ENCODE results near the gene PKIG. TPM values are rescaled to one million over a fixed set of nuclear protein-coding genes. Genes with fewer than 3 reads are reported as not detected.

PKIG gene
- polyA plus RNA-seq, 1 donor from 2014 or later, result 174 TPM

- Histone ChIP-seq H3K27me3 (ENCODE audit: insufficient read depth, low read depth, low read length) (no peaks in the 10 kb centered on the region), H3F3A (ENCODE audit: insufficient read depth, low read length, poor library complexity, severe bottlenecking) (no peaks in the 10 kb centered on the region), H2AFZ (ENCODE audit: low read depth, low read length) (no peak overlapping the region), H3K36me3 (ENCODE audit: insufficient read depth, low read length) (peaks cover 4% of the 10 kb centered on the region), H3K4me3 (ENCODE audit: low read length) (no peak overlapping the region), H3K9ac (ENCODE audit: low read length) (no peak overlapping the region), H3K79me2 (replicated peaks; ENCODE audit: insufficient read depth, low read length) (no peaks in the 10 kb centered on the region), H3K4me2 (ENCODE audit: low read length) (no peak overlapping the region), H3K9me2 (ENCODE audit: insufficient read depth, low read length) (no peaks in the 10 kb centered on the region), H4K20me1 (ENCODE audit: insufficient read depth) (no peaks in the 10 kb centered on the region), H3K27ac (ENCODE audit: low read length) (no peak overlapping the region), H3K9me3 (ENCODE audit: low read length) (no peaks in the 10 kb centered on the region)
- TF ChIP-seq EZH2 (IDR thresholded peaks at IDR 0.05; ENCODE audit: borderline replicate concordance, insufficient read depth, low read length, poor library complexity, severe bottlenecking), result no peak
- no peak for TF ChIP-seq CTCF (IDR thresholded peaks at IDR 0.05; ENCODE audit: poor library complexity, severe bottlenecking)
- no peak for TF ChIP-seq EP300 (conservative IDR thresholded peaks at IDR 0.05; ENCODE audit: poor library complexity, severe bottlenecking)
- no peak for TF ChIP-seq TAF1 (IDR thresholded peaks at IDR 0.05; ENCODE audit: low read depth)
- TF ChIP-seq SMC3 (conservative IDR thresholded peaks at IDR 0.05; ENCODE audit: poor library complexity), result no peak
- TF ChIP-seq RAD21 (conservative IDR thresholded peaks at IDR 0.05), result no peak
- TF ChIP-seq, protein P1, sequence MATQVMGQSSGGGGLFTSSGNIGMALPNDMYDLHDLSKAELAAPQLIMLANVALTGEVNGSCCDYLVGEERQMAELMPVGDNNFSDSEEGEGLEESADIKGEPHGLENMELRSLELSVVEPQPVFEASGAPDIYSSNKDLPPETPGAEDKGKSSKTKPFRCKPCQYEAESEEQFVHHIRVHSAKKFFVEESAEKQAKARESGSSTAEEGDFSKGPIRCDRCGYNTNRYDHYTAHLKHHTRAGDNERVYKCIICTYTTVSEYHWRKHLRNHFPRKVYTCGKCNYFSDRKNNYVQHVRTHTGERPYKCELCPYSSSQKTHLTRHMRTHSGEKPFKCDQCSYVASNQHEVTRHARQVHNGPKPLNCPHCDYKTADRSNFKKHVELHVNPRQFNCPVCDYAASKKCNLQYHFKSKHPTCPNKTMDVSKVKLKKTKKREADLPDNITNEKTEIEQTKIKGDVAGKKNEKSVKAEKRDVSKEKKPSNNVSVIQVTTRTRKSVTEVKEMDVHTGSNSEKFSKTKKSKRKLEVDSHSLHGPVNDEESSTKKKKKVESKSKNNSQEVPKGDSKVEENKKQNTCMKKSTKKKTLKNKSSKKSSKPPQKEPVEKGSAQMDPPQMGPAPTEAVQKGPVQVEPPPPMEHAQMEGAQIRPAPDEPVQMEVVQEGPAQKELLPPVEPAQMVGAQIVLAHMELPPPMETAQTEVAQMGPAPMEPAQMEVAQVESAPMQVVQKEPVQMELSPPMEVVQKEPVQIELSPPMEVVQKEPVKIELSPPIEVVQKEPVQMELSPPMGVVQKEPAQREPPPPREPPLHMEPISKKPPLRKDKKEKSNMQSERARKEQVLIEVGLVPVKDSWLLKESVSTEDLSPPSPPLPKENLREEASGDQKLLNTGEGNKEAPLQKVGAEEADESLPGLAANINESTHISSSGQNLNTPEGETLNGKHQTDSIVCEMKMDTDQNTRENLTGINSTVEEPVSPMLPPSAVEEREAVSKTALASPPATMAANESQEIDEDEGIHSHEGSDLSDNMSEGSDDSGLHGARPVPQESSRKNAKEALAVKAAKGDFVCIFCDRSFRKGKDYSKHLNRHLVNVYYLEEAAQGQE (IDR thresholded peaks at IDR 0.05; ENCODE audit: borderline replicate concordance), result no peak
- no peak for TF ChIP-seq POLR2AphosphoS5 (IDR thresholded peaks at IDR 0.05)
- no peak for TF ChIP-seq MXI1 (conservative IDR thresholded peaks at IDR 0.05; ENCODE audit: poor library complexity, severe bottlenecking)
These were observed 41.8 kb downstream of the PKIG start for GRCh38 chr20:44624152-44624551.

- Histone ChIP-seq H3F3A (ENCODE audit: insufficient read depth, low read length, poor library complexity, severe bottlenecking) (no peaks in the 10 kb centered on the region), H3K4me3 (ENCODE audit: low read length) (no peak overlapping the region), H3K9me2 (ENCODE audit: insufficient read depth, low read length) (no peaks in the 10 kb centered on the region), H3K36me3 (ENCODE audit: insufficient read depth, low read length) (no peaks in the 10 kb centered on the region), H3K79me2 (replicated peaks; ENCODE audit: insufficient read depth, low read length) (no peaks in the 10 kb centered on the region), H3K9me3 (ENCODE audit: low read length) (no peaks in the 10 kb centered on the region), H3K27me3 (ENCODE audit: insufficient read depth, low read depth, low read length) (no peaks in the 10 kb centered on the region), H4K20me1 (ENCODE audit: insufficient read depth) (no peaks in the 10 kb centered on the region), H3K27ac (ENCODE audit: low read length) (no peak overlapping the region), H3K9ac (ENCODE audit: low read length) (no peak overlapping the region), H2AFZ (ENCODE audit: low read depth, low read length) (no peak overlapping the region), H3K4me2 (ENCODE audit: low read length) (no peak overlapping the region)
- TF ChIP-seq EP300 (conservative IDR thresholded peaks at IDR 0.05; ENCODE audit: poor library complexity, severe bottlenecking) (no peak), EZH2 (IDR thresholded peaks at IDR 0.05; ENCODE audit: borderline replicate concordance, insufficient read depth, low read length, poor library complexity, severe bottlenecking) (no peak), TAF1 (IDR thresholded peaks at IDR 0.05; ENCODE audit: low read depth) (no peak), RAD21 (conservative IDR thresholded peaks at IDR 0.05) (no peak), POLR2AphosphoS5 (IDR thresholded peaks at IDR 0.05) (no peak), CTCF (IDR thresholded peaks at IDR 0.05; ENCODE audit: poor library complexity, severe bottlenecking) (no peak), MXI1 (conservative IDR thresholded peaks at IDR 0.05; ENCODE audit: poor library complexity, severe bottlenecking) (no peak), SMC3 (conservative IDR thresholded peaks at IDR 0.05; ENCODE audit: poor library complexity) (no peak)
- TF ChIP-seq, protein P1 (IDR thresholded peaks at IDR 0.05; ENCODE audit: borderline replicate concordance), result no peak
These were observed 42.4 kb downstream of the PKIG start for GRCh38 chr20:44624743-44625271.

All from neural cell (in vitro differentiated cells).